Activated CD8-positive, alpha-beta memory T cell treated with anti-CD3 and anti-CD28 coated beads for 48 hours (primary cell): ENCODE measurements around the gene SMOC2.
"Not testable (repeated sequence)": the region's sequence is repeated elsewhere in the genome, so short reads cannot be mapped to it uniquely, and the experiment has no call there.

Experiments used
- DNase-seq, 3 experiments: peaks; one replicate each; pipeline ENCODE4 v3.0.0-alpha.2; 2020; ENCODE audit warnings: low read depth in 2 of 3, low spot score in 2 of 3

The SMOC2 gene

GRCh38 chr6:168599769-168600330 lies 158.9 kb downstream of the SMOC2 start:
- DNase-seq = no peak

DNA sequence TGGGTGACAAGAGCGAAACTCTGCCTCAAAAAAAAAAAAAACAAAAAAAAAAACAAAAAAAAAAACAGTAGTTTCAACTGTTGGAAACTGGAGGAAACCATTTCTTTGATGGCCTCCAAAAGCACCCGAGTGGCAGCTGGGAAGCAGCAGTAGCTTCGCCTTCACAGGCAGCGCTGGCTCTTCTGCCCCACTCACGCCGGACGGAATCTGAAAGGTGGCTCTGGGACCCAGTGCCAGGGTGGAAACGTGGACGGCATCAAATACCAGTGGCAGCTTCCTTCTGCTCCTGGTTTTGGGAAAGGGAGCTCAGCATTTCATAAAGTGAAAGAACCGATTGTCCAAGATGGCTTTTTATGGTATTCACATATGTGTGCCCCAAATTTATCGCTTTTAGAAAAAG lies 159.4 kb downstream of the SMOC2 start:
- DNase-seq = no peak

- DNase-seq = no peak
Measured at GRCh38 chr6:168601111-168601510, 160.1 kb downstream of the SMOC2 start.

DNA sequence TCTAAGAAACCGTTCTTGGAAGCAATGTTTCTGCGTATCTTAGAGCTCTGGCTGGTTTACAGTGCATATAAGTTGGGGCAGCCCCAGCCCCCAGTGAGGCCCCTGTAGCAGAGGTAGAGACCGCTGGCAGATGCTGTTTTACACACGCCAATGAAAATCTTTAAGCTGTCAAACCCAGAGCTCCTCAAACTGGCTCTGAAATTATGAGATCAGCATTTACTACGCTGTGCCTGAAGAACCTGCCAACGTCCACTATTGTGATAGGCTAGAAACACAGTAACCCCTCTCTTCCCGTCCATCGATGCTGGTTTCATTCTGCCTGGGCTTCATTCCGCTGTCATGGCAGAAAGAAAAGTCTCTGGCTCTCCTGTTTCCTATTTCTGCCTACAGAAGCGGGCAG lies 160.6 kb downstream of the SMOC2 start:
- no peak for DNase-seq

GRCh38 chr6:168602576-168602975 lies 161.6 kb downstream of the SMOC2 start:
- no peak for DNase-seq

- DNase-seq = no peak
Measured at GRCh38 chr6:168603234-168603633, 162.2 kb downstream of the SMOC2 start.

- DNase-seq = no peak
Measured at GRCh38 chr6:168605964-168606363, 165.0 kb downstream of the SMOC2 start.

- no peak for DNase-seq
Measured at GRCh38 chr6:168606722-168607121, 165.7 kb downstream of the SMOC2 start.

- DNase-seq = no peak
Measured at GRCh38 chr6:168607272-168608112, 166.5 kb downstream of the SMOC2 start.

DNA sequence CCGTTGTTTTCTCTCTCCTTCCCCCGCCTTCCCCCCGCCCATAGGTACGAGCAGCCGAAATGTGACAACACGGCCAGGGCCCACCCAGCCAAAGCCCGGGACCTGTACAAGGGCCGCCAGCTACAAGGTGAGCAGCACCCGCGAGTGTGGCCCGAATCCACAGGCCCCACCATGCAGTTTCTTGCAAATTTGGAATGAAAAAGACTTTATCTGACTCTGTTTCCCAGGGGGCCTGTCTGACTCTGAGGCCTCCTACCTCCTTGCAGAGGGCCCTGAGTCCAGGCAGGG lies 167.1 kb downstream of the SMOC2 start:
- no peak for DNase-seq

DNA sequence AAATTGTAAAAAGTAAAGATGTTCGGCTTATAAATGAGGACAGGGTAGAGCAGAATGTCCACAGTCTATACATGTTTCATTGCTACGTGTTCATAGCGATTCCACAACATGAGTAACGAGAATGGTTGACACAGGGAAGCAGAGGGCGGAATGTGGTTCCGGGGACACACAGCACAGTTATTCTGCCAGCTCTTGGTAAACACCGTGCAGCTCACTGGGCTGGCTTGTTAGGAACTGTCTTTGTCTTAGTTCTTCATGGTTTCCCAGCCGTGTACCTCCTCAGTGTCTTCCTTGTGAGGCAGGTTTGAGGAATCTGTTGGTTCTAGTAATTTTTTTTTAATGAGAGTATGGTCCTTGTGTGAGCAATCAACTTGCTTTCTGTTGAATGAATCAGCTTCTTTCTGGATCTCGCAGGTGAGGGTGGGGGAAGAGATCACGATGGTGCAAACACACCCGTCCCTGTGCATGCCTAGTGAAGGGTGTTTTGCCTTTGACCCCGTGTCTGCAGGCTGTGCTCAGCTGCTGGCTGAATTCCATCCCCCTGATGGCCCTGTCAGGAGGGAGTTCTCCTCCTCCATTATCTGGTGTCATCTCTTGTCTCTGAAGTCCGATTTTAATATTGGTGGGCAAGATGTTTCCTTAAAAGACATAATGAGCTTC lies 168.2 kb downstream of the SMOC2 start:
- no peak for DNase-seq

GRCh38 chr6:168609914-168610490 lies 169.0 kb downstream of the SMOC2 start:
- no peak for DNase-seq

DNA sequence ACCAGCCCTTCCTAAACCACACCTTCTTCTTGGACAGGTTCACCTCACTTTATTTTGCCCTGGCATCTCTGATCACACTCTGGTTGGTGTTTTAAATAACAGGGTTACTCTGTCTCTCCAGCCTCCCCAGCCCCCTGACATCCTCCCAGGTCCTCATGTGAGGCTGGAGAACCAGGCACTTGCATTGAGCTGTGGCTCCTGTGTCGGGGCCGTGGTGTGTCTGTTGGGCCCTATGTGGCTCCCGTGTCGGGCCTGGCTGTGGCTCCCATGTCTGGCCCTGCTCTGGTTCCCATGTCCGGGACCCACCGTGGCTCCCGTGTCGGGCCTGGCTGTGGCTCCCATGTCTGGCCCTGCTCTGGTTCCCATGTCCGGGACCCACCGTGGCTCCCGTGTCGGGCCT lies 170.0 kb downstream of the SMOC2 start:
- not testable (repeated sequence) for DNase-seq

GRCh38 chr6:168611691-168612090 lies 170.7 kb downstream of the SMOC2 start:
- DNase-seq = no peak

DNA sequence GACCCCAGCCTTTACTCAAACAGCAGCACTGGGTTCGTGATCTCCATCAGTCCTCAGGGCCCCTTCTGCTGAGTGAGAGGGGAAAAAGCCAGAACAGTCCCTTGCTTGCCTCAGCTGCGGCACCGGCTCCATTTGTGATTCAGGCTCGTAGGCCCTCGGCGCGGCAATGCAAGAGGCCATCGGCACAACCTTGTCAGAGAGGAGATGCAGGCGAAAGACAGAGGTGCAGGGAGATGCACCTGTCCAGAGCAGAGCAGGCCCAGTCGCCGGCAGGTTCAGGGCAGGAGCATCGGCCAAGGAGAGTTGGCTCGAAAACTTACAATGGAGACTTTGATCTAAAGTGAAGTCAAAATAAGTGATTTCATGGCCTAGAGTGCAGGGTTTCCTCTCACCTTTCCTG lies 171.6 kb downstream of the SMOC2 start:
- DNase-seq = no peak

DNA sequence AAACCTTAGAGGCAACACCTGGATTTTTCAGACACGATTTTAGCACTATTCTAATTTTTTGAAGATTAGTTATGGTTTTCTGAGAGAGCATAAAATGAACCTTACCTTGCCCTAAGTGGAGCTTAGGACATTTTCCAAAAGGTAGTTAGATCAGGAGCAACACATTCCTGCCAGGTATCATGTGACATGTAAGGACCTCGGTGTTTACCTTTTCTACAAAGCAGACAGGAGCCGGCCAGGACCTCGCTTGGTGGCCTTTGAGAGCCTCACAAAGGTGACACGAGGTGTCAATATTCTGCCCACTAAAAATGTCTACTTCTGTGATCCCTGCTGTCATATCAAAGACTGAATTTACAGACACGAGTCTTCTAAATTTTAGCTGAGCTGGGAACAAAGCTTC lies 174.9 kb downstream of the SMOC2 start:
- DNase-seq = no peak

GRCh38 chr6:168616816-168617765 lies 176.1 kb downstream of the SMOC2 start:
- no peak for DNase-seq

- no peak for DNase-seq
Measured at GRCh38 chr6:168618546-168619315, 177.7 kb downstream of the SMOC2 start.

- DNase-seq = no peak
Measured at GRCh38 chr6:168619560-168620314, 178.8 kb downstream of the SMOC2 start.

DNA sequence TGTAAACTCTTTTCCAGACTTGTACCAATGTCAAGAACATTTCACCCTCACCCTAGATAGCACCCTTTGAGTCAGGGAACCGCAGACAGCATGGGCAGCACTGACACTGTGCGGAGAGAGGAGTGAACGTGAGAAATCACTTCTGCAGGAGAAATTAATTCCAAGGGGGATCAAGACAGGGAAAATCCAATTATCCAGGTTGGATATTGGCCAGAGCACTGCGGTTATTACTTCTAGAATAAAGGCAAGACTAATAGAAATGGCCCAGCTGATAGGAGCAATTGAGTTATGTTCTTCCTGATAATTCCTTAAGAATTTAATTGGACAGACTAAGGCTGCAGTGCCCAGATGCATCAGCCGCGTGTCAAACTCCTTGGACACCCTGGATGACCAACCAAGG lies 179.6 kb downstream of the SMOC2 start:
- no peak for DNase-seq
